Right kidney (tissue), 1 donor: ENCODE results near the gene RASGRF1.
"Not testable (repeated sequence)": the region's sequence is repeated elsewhere in the genome, so short reads cannot be mapped to it uniquely, and the experiment has no call there.

ENCODE experiments used
- DNase-seq: peaks from one replicate; pipeline ENCODE4 v3.0.0-alpha.2; 2016

The RASGRF1 gene

GRCh38 chr15:79036323-79036722, 54.3 kb downstream of the RASGRF1 start:
- no peak for DNase-seq

- DNase-seq, result peak; percentile 32
Observed at GRCh38 chr15:79035814-79036213, 54.8 kb downstream of the RASGRF1 start.

- no peak for DNase-seq
Observed at GRCh38 chr15:79035111-79035601, 55.4 kb downstream of the RASGRF1 start.

GRCh38 chr15:79034284-79034683, 56.3 kb downstream of the RASGRF1 start:
- no peak for DNase-seq

GRCh38 chr15:79032656-79033055, 57.9 kb downstream of the RASGRF1 start:
- no peak for DNase-seq

GRCh38 chr15:79031821-79032220, 58.8 kb downstream of the RASGRF1 start:
- no peak for DNase-seq

- no peak for DNase-seq
Observed at GRCh38 chr15:79031201-79031600, 59.4 kb downstream of the RASGRF1 start.

GRCh38 chr15:79030470-79030869, 60.1 kb downstream of the RASGRF1 start:
- DNase-seq, result no peak

- no peak for DNase-seq
Observed at GRCh38 chr15:79028411-79028964, 62.1 kb downstream of the RASGRF1 start.

GRCh38 chr15:79027532-79028410, 62.8 kb downstream of the RASGRF1 start:
- DNase-seq, result no peak

- DNase-seq, result no peak
Observed at GRCh38 chr15:79025802-79026201, 64.8 kb downstream of the RASGRF1 start.

- DNase-seq, result no peak
Observed at GRCh38 chr15:79025201-79025600, 65.4 kb downstream of the RASGRF1 start.

GRCh38 chr15:79024493-79024892, 66.1 kb downstream of the RASGRF1 start:
- not testable (repeated sequence) for DNase-seq

GRCh38 chr15:79023918-79024317, 66.7 kb downstream of the RASGRF1 start:
- DNase-seq, result no peak

GRCh38 chr15:79023546-79023890, 67.1 kb downstream of the RASGRF1 start:
- DNase-seq, result no peak

GRCh38 chr15:79018960-79019359, 71.6 kb downstream of the RASGRF1 start:
- no peak for DNase-seq

GRCh38 chr15:79017953-79018352, 72.6 kb downstream of the RASGRF1 start:
- no peak for DNase-seq

- no peak for DNase-seq
Observed at GRCh38 chr15:79016527-79017170, 73.9 kb downstream of the RASGRF1 start.

GRCh38 chr15:79015416-79015815, 75.2 kb downstream of the RASGRF1 start:
- no peak for DNase-seq

- DNase-seq, result no peak
Observed at GRCh38 chr15:79010278-79010677, 80.3 kb downstream of the RASGRF1 start.

- no peak for DNase-seq
Observed at GRCh38 chr15:79009379-79009778, 81.2 kb downstream of the RASGRF1 start.

- no peak for DNase-seq
Observed at GRCh38 chr15:79008659-79009058, 81.9 kb downstream of the RASGRF1 start.

- DNase-seq, result no peak
Observed at GRCh38 chr15:79007066-79007465, 83.5 kb downstream of the RASGRF1 start.
